Erythroblast (primary cell): Measurements from ENCODE around the gene SLC5A5.

Experiments
- GATA1 ChIP-seq: IDR thresholded peaks from 2 replicates; pipeline ENCODE4 v1.6.1; 2011; ENCODE audit warnings: low read depth, mild to moderate bottlenecking, control low read depth, low read length, moderate library complexity
- POLR2A ChIP-seq: IDR thresholded peaks from 2 replicates; pipeline ENCODE4 v1.6.1; 2011; ENCODE audit warnings: mild to moderate bottlenecking, low read length

DNA sequence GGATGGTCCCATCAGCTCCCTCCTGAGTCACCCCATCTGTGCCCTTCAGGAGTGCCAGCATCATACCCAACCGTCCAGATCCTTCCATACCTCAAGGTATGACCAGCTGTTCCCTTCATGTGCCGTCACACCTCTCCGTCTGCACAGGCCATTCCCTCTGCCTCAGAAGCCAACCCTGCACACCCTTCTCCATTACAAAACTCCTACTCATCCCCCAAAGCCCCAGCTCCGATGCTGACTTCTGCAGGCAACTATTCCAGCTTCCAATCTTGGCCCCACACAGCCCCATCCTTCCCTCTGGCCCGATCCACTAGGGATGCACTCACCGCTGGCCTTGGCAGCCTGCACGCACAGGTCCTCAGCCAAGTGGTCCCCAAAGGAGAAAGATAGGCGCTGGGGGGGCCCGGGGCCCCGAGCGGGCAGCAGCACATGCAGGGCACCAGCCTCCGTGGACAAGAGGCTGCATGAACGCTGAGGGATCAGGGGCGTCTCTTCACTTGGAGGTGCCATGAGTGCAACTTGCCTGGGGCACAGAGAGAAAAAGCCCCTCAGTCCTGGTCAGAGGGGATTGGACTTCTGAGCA is 27.7 kb upstream of the SLC5A5 start:
- TF ChIP-seq POLR2A (no peak), GATA1 (no peak)
